Measurements from ENCODE around the gene OSM. TPM values are rescaled to one million over a fixed set of nuclear protein-coding genes. Genes with fewer than 3 reads are reported as not detected.

Gene OSM
- total RNA-seq, 1 donor from 2014 or later = not detected

DNA sequence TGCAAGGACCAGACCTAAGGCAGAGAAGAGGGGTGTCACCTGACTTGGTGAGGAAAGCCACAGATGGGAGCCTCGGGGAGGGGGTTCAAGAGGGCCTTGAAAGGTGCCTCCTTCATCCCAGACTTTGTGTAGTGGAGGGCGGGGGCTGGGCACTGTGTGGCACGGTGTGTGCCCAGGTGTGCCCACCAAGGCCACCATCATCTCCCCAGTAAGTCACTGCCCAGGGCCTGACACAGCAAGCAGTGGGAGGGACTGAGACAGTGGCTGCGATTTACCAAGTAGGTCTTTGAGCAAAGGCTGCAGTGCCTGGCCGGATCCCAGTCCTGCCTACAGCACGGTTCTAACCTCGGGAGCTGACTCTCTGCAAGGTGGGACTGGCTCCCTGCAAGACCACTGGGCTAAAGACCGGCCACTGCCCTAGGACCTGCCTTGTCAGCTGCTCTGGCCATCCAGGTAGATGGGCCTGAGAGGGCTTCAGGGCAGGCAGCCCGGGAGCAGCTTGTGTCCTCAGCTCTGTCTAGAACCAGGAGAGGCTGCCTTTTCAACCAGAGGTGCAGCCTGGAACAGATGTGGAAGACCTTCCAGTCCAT lies 1.4 kb downstream of the OSM start:
- TF ChIP-seq, protein P1, sequence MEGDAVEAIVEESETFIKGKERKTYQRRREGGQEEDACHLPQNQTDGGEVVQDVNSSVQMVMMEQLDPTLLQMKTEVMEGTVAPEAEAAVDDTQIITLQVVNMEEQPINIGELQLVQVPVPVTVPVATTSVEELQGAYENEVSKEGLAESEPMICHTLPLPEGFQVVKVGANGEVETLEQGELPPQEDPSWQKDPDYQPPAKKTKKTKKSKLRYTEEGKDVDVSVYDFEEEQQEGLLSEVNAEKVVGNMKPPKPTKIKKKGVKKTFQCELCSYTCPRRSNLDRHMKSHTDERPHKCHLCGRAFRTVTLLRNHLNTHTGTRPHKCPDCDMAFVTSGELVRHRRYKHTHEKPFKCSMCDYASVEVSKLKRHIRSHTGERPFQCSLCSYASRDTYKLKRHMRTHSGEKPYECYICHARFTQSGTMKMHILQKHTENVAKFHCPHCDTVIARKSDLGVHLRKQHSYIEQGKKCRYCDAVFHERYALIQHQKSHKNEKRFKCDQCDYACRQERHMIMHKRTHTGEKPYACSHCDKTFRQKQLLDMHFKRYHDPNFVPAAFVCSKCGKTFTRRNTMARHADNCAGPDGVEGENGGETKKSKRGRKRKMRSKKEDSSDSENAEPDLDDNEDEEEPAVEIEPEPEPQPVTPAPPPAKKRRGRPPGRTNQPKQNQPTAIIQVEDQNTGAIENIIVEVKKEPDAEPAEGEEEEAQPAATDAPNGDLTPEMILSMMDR (IDR thresholded peaks at IDR 0.05; ENCODE audit: partially characterized antibody, unreplicated experiment) = no peak
- H3K4me3 Mint-ChIP-seq (ENCODE audit: unreplicated experiment) = no peak overlapping the region
- peaks cover 2% of the 10 kb centered on the region for H3K9me3 Mint-ChIP-seq (ENCODE audit: unreplicated experiment)
- no peak for DNase-seq
- H3K4me1 Mint-ChIP-seq (ENCODE audit: low read depth, unreplicated experiment) = peaks cover 4% of the 10 kb centered on the region
- no peak overlapping the region for H3K27ac Mint-ChIP-seq (ENCODE audit: unreplicated experiment)
- H3K27me3 Mint-ChIP-seq (ENCODE audit: unreplicated experiment) = peaks cover 9% of the 10 kb centered on the region
- no peaks in the 10 kb centered on the region for H3K36me3 Mint-ChIP-seq (ENCODE audit: unreplicated experiment)

DNA sequence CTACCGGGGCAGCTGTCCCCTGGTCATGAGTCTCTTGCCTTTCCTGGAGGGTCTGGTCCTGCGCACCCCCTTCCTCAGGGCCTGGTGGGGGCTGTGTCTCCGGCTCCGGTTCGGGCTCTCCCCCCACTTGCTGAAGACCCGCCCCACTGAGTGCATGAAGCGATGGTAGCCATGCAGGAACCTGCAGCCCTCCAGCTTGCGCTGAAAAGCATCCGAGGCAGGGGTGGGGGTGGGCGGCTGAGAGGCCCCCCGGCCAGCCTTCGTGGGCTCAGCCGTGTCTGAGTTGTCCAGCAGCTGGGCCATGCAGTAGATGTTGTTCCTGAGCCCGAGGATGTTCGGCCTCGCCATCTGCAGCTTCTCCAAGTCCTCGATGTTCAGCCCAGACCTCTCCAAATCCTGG lies 2.8 kb downstream of the OSM start:
- peaks cover 11% of the 10 kb centered on the region for H3K27me3 Mint-ChIP-seq (ENCODE audit: unreplicated experiment)
- TF ChIP-seq, protein P1 (IDR thresholded peaks at IDR 0.05; ENCODE audit: partially characterized antibody, unreplicated experiment) = no peak
- no peak for DNase-seq
- no peaks in the 10 kb centered on the region for H3K36me3 Mint-ChIP-seq (ENCODE audit: unreplicated experiment)
- no peak overlapping the region for H3K4me3 Mint-ChIP-seq (ENCODE audit: unreplicated experiment)
- H3K9me3 Mint-ChIP-seq (ENCODE audit: unreplicated experiment) = peaks cover 2% of the 10 kb centered on the region
- H3K4me1 Mint-ChIP-seq (ENCODE audit: low read depth, unreplicated experiment) = peaks cover 4% of the 10 kb centered on the region
- H3K27ac Mint-ChIP-seq (ENCODE audit: unreplicated experiment) = no peak overlapping the region

DNA sequence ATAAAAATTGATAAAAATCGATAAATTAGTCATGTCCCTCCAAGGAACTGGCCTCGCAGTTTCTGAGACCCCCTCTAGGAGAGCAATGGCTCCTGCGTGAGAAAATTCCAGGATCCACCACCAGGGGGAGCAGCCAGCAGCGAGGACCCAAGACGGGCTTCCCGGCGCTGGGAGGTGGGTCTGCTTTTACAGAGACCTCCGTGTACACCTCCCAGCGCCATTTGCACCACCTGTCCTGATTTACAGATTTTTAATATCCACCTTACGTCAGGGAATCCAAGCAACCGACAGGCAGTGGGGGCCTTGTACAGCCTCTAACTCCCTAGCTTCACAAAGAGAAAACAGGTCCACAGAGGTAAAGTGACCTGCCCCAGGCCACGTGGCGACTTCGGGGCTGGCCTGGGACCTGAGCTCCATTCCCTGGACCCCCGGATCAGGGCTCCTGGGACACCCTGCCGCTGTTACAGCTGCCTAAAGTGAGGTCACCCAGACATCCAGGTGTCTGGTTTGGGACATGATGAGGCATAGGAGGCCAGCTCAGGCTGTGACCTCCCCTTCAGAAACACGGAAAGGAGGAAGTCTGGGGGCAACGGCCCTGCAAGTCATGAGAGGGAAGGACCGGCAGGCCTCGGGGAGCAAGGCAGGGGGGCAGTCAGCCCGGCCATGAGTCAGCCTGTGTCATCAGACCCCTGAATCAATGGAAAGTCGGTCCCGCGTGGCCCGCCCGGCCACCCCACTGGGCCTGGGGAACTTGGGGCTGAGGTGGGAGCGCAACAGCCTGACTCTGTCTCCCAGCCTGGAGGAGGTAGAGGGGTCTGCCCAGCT lies 3.5 kb downstream of the OSM start:
- TF ChIP-seq, protein P1 (IDR thresholded peaks at IDR 0.05; ENCODE audit: partially characterized antibody, unreplicated experiment) = peak; percentile 100
- peak; percentile 94 for DNase-seq
- Mint-ChIP-seq H3K4me3 (ENCODE audit: unreplicated experiment) (no peak overlapping the region), H3K36me3 (ENCODE audit: unreplicated experiment) (no peaks in the 10 kb centered on the region), H3K27me3 (ENCODE audit: unreplicated experiment) (peaks cover 8% of the 10 kb centered on the region), H3K4me1 (ENCODE audit: low read depth, unreplicated experiment) (peaks cover 4% of the 10 kb centered on the region), H3K27ac (ENCODE audit: unreplicated experiment) (no peak overlapping the region), H3K9me3 (ENCODE audit: unreplicated experiment) (peaks cover 2% of the 10 kb centered on the region)

DNA sequence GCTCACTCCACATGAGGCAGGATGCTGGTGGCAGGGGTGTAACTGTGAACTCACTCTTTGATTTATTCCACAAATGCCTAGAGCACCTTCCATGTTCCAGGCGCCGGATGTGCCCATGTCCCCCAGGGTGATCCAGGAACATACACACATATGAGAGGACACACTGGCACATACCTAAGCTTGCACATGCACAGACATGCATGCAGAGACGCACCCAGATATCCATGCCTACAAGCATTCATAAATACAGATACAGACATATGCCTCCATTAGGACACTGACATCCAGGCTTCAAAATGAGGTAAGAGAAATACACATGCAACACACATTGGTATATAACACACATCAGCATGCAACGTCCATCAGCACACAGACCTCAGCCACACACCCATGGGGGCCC lies 4.5 kb downstream of the OSM start:
- peaks cover 2% of the 10 kb centered on the region for H3K9me3 Mint-ChIP-seq (ENCODE audit: unreplicated experiment)
- TF ChIP-seq, protein P1 (IDR thresholded peaks at IDR 0.05; ENCODE audit: partially characterized antibody, unreplicated experiment) = no peak
- no peak overlapping the region for H3K4me3 Mint-ChIP-seq (ENCODE audit: unreplicated experiment)
- H3K27ac Mint-ChIP-seq (ENCODE audit: unreplicated experiment) = no peak overlapping the region
- no peaks in the 10 kb centered on the region for H3K36me3 Mint-ChIP-seq (ENCODE audit: unreplicated experiment)
- peaks cover 4% of the 10 kb centered on the region for H3K4me1 Mint-ChIP-seq (ENCODE audit: low read depth, unreplicated experiment)
- DNase-seq = no peak
- H3K27me3 Mint-ChIP-seq (ENCODE audit: unreplicated experiment) = peaks cover 8% of the 10 kb centered on the region

DNA sequence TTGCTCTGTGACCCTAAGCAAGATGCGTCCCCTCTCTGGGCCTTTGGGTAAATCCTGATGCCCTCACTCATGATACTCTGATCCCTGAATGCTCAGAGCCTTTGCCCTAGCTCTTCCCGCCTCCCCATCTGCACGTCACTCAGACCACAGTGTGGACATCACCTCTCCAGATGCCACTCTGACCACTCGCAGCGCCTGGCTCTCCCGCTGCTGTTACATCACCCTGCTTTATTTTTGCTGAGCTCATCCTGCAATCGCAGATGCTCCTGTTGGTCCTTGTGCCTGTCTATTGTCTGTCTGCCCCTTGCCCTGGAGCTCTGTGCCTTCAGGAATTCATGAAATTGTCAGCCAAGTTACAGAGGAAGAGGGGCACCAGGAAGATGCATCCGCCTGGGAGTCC lies 5.5 kb downstream of the OSM start:
- Mint-ChIP-seq H3K27me3 (ENCODE audit: unreplicated experiment) (peaks cover 8% of the 10 kb centered on the region), H3K4me1 (ENCODE audit: low read depth, unreplicated experiment) (peaks cover 4% of the 10 kb centered on the region), H3K36me3 (ENCODE audit: unreplicated experiment) (no peaks in the 10 kb centered on the region), H3K9me3 (ENCODE audit: unreplicated experiment) (peaks cover 2% of the 10 kb centered on the region), H3K4me3 (ENCODE audit: unreplicated experiment) (no peak overlapping the region), H3K27ac (ENCODE audit: unreplicated experiment) (no peak overlapping the region)
- TF ChIP-seq, protein P1 (IDR thresholded peaks at IDR 0.05; ENCODE audit: partially characterized antibody, unreplicated experiment) = no peak
- DNase-seq = no peak
